Activated CD4-positive, alpha-beta T cell treated with anti-CD3 and anti-CD28 coated beads, Interleukin-2, amount 10 ng/mL, durations not matched to agents 7 days and 5 days (primary cell): Measurements from ENCODE around the gene C17orf75. TPM values are rescaled to one million over a fixed set of nuclear protein-coding genes. Genes with fewer than 3 reads are reported as not detected.
"Not testable (repeated sequence)": the region's sequence is repeated elsewhere in the genome, so short reads cannot be mapped to it uniquely, and the experiment has no call there.

ENCODE experiments used
- CTCF ChIA-PET: fragments of 350-600 bp; sonication (Branson Sonifier 250); formaldehyde crosslinking; loops from one replicate; lab custom pipeline; 2021; ENCODE audit warnings: antibody characterized with exemption; lab: Charles Lee
- POLR2A ChIA-PET: fragments of 350-600 bp; sonication (Branson Sonifier 250); formaldehyde crosslinking; loops from one replicate; lab custom pipeline; 2021; ENCODE audit warnings: antibody characterized with exemption; lab: Charles Lee
- DNase-seq: peaks from one replicate; pipeline ENCODE4 v3.0.0-alpha.2; 2020
- H3K27ac Mint-ChIP-seq: one replicate; pipeline ENCODE4 v1.8.0; 2021; ENCODE audit warnings: mild to moderate bottlenecking, moderate library complexity, mixed read lengths
- H3K27me3 Mint-ChIP-seq: one replicate; pipeline ENCODE4 v1.8.0; 2021; ENCODE audit warnings: mixed read lengths
- H3K36me3 Mint-ChIP-seq: one replicate; pipeline ENCODE4 v1.8.0; 2021; ENCODE audit warnings: low read depth, mixed read lengths
- H3K4me1 Mint-ChIP-seq: one replicate; pipeline ENCODE4 v1.8.0; 2021; ENCODE audit warnings: mixed read lengths
- H3K4me3 Mint-ChIP-seq: one replicate; pipeline ENCODE4 v1.8.0; 2021; ENCODE audit warnings: mild to moderate bottlenecking, moderate library complexity, mixed read lengths
- H3K9me3 Mint-ChIP-seq: one replicate; pipeline ENCODE4 v1.8.0; 2021; ENCODE audit warnings: mixed read lengths
- total RNA-seq, 2 experiments: library from RNA; stranded (reverse); gene quantifications; one replicate each; pipeline ENCODE4 v1.2.3, GENCODE V29; 2021

The C17orf75 gene
- total RNA-seq, 2 experiments from 2014 or later, result 25.8 to 27.7 TPM

DNA sequence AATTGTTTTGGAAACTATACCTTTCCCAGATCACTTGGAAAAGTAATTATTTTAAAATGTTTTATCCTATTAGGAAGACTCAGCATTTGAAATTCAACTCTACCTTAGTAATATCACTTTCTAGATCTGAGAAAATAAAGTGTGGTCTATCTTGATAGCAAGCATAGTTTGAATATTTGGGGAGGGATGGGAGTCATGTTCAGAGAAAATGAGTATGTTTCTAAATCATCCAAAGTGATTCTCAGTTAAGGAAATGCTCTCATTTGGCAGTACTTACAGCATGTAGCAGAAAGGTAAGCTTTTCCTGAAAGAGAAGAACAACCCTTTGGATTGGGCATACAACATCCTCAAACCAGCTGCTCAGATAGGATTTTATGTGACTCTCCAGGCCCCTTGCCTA, 6.9 kb downstream of the C17orf75 start:
- CTCF ChIA-PET, result interaction anchor here (1.2 kb wide), 2 partner anchors 12 to 15 kb away, joined by 3 read pairs; no protein-coding TSS in a partner anchor

GRCh38 chr17:32333187-32333586, 8.8 kb downstream of the C17orf75 start:
- ChIA-PET POLR2A (no interaction called here), CTCF (interaction anchor here (1.8 kb wide), 1 partner anchor 9 kb away, joined by 3 read pairs; no protein-coding TSS in a partner anchor)
- H3K36me3 Mint-ChIP-seq, result peaks cover 50% of the 10 kb centered on the region
- H3K27me3 Mint-ChIP-seq, result no peaks in the 10 kb centered on the region
- peaks cover 2% of the 10 kb centered on the region for H3K9me3 Mint-ChIP-seq
- H3K4me1 Mint-ChIP-seq, result peaks cover 49% of the 10 kb centered on the region
- no peak for DNase-seq
- H3K4me3 Mint-ChIP-seq, result no peak overlapping the region
- H3K27ac Mint-ChIP-seq, result peak overlapping the region; percentile 46

More for the DNA sequence above, 6.9 kb downstream of the C17orf75 start:
- Mint-ChIP-seq H3K27me3 (no peaks in the 10 kb centered on the region), H3K9me3 (peaks cover 2% of the 10 kb centered on the region), H3K27ac (no peak overlapping the region), H3K4me1 (peaks cover 42% of the 10 kb centered on the region), H3K4me3 (no peak overlapping the region), H3K36me3 (peaks cover 61% of the 10 kb centered on the region)
- DNase-seq, result no peak
- POLR2A ChIA-PET, result no interaction called here

- Mint-ChIP-seq H3K4me1 (peaks cover 58% of the 10 kb centered on the region), H3K36me3 (peaks cover 43% of the 10 kb centered on the region), H3K9me3 (peaks cover 2% of the 10 kb centered on the region), H3K27ac (peak overlapping the region; percentile 81), H3K4me3 (peak overlapping the region; percentile 40), H3K27me3 (no peaks in the 10 kb centered on the region)
- DNase-seq, result no peak
- ChIA-PET CTCF (interaction anchor here (1.0 to 1.6 kb wide), 4 partner anchors 9 to 79 kb away, joined by 3 to 7 read pairs (median 4); partner anchors contain the start of gene C17orf75), POLR2A (interaction anchor here (1.4 kb wide), 1 partner anchor 9 kb away, joined by 4 read pairs; no protein-coding TSS in a partner anchor)
These were observed 10.5 kb downstream of the C17orf75 start for GRCh38 chr17:32331243-32332040.

GRCh38 chr17:32330147-32330546, 11.8 kb downstream of the C17orf75 start:
- POLR2A ChIA-PET, result interaction anchor here (0.5 kb wide), 1 partner anchor 1494 kb away, joined by 3 read pairs; no protein-coding TSS in a partner anchor
- peaks cover 55% of the 10 kb centered on the region for H3K4me1 Mint-ChIP-seq
- peak overlapping the region; percentile 81 for H3K27ac Mint-ChIP-seq

DNA sequence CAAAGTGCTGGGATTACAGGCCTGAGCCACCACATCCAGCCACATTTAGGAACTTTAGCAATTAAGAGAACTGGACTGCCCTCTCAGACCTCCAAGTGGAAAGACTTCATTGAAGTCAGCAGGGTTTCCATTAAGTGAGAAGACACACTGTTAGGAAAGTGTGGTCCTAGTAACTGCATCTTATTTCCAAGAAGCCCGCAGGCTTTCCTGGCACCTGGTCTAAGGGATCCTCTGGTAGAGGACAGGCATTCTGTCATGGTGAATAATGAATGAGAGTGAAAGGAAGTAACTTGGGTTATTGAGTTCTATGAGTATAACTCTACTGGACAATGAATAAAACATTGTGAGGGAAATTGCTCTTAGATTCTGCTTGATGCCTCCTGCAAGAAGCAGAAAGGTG, 14.1 kb downstream of the C17orf75 start:
- CTCF ChIA-PET, result interaction anchor here (1.4 to 1.7 kb wide), 3 partner anchors 13 to 82 kb away, joined by 5 to 10 read pairs (median 9); partner anchors contain the start of gene C17orf75
- H3K36me3 Mint-ChIP-seq, result peaks cover 16% of the 10 kb centered on the region

More at GRCh38 chr17:32330147-32330546, 11.8 kb downstream of the C17orf75 start:
- CTCF ChIA-PET, result interaction anchor here (1.0 to 1.8 kb wide), 3 partner anchors 11 to 77 kb away, joined by 4 to 7 read pairs (median 4); no protein-coding TSS in a partner anchor
- H3K36me3 Mint-ChIP-seq, result peaks cover 35% of the 10 kb centered on the region
- no peak overlapping the region for H3K4me3 Mint-ChIP-seq
- no peaks in the 10 kb centered on the region for H3K27me3 Mint-ChIP-seq
- H3K9me3 Mint-ChIP-seq, result peaks cover 2% of the 10 kb centered on the region
- no peak for DNase-seq

GRCh38 chr17:32323811-32324491, 18.0 kb downstream of the C17orf75 start:
- no peaks in the 10 kb centered on the region for H3K9me3 Mint-ChIP-seq
- ChIA-PET CTCF (interaction anchor here (0.6 to 1.2 kb wide), 6 partner anchors 9 to 71 kb away, joined by 3 read pairs; no protein-coding TSS in a partner anchor), POLR2A (interaction anchor here (0.5 kb wide), 1 partner anchor 402 kb away, joined by 5 read pairs; no protein-coding TSS in a partner anchor)
- peaks cover 47% of the 10 kb centered on the region for H3K4me1 Mint-ChIP-seq
- H3K27me3 Mint-ChIP-seq, result no peaks in the 10 kb centered on the region
- DNase-seq, result peak; percentile 61
- H3K36me3 Mint-ChIP-seq, result peaks cover 2% of the 10 kb centered on the region
- H3K4me3 Mint-ChIP-seq, result peak overlapping the region; percentile 30
- H3K27ac Mint-ChIP-seq, result peak overlapping the region; percentile 87

More for the DNA sequence above, 14.1 kb downstream of the C17orf75 start:
- H3K4me3 Mint-ChIP-seq, result no peak overlapping the region
- no peak for DNase-seq
- H3K27me3 Mint-ChIP-seq, result no peaks in the 10 kb centered on the region
- H3K9me3 Mint-ChIP-seq, result peaks cover 2% of the 10 kb centered on the region
- POLR2A ChIA-PET, result no interaction called here
- H3K27ac Mint-ChIP-seq, result peak overlapping the region; percentile 19
- H3K4me1 Mint-ChIP-seq, result peaks cover 64% of the 10 kb centered on the region

DNA sequence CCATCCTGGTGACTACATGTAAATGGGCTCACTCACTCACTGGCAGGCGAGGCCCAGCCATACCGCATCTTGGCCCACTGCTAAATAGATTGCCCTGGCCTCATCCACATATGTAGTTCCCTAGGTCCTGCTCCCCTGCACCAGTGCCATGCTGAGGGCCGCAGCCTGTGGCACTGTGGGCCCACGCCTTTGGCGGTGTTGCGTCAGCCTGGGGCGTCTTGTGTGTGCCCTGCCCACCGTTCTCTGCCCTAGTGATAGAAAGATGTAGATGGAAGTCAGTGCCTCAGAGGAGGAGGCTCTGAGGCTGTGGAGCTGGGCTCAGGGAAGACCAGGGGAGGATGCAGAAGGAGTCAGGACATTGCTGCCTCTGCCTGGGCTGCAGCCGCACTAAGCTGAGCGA, 18.9 kb downstream of the C17orf75 start:
- no peak overlapping the region for H3K4me3 Mint-ChIP-seq
- H3K36me3 Mint-ChIP-seq, result peaks cover 2% of the 10 kb centered on the region
- no peaks in the 10 kb centered on the region for H3K27me3 Mint-ChIP-seq
- ChIA-PET CTCF (interaction anchor here (0.6 to 1.2 kb wide), 2 partner anchors 12 to 28 kb away, joined by 3 read pairs; no protein-coding TSS in a partner anchor), POLR2A (no interaction called here)
- H3K4me1 Mint-ChIP-seq, result peaks cover 46% of the 10 kb centered on the region
- peak overlapping the region; percentile 87 for H3K27ac Mint-ChIP-seq
- no peaks in the 10 kb centered on the region for H3K9me3 Mint-ChIP-seq
- no peak for DNase-seq

- Mint-ChIP-seq H3K9me3 (no peaks in the 10 kb centered on the region), H3K4me1 (peaks cover 41% of the 10 kb centered on the region), H3K36me3 (no peaks in the 10 kb centered on the region), H3K27ac (no peak overlapping the region), H3K4me3 (no peak overlapping the region), H3K27me3 (peaks cover 8% of the 10 kb centered on the region)
- ChIA-PET CTCF (interaction anchor here (0.6 to 1.5 kb wide), 5 partner anchors 8 to 182 kb away, joined by 3 read pairs; no protein-coding TSS in a partner anchor), POLR2A (no interaction called here)
- no peak for DNase-seq
These were observed 21.1 kb downstream of the C17orf75 start for GRCh38 chr17:32320847-32321246.

DNA sequence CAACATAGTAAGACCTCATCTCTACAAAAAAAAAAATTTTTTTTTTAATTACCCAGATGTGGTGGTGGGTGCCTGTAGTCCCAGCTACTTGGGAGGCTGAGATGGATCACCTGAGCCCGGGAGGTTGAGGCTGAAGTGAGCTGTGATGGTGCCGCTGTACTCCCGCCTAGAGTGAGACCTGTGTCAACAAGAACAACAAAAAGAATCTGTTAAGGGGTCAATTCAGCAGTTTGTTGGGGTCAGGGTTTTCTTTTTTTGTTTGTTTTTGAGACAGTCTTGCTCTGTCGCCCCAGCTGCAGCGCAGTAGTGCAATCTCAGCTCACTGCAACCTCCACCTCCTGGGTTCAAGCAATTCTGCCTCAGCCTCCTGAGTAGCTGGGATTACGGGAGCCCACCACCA, 21.9 kb downstream of the C17orf75 start:
- Mint-ChIP-seq H3K4me1 (peaks cover 41% of the 10 kb centered on the region), H3K27me3 (peaks cover 13% of the 10 kb centered on the region)
- H3K9me3 Mint-ChIP-seq, H3K36me3 Mint-ChIP-seq, POLR2A ChIA-PET, H3K4me3 Mint-ChIP-seq, H3K27ac Mint-ChIP-seq, DNase-seq: not testable (repeated sequence)
- CTCF ChIA-PET, result interaction anchor here (0.5 to 1.5 kb wide), 9 partner anchors 9 to 181 kb away, joined by 3 to 5 read pairs (median 3); no protein-coding TSS in a partner anchor

GRCh38 chr17:32319548-32319905, 22.4 kb downstream of the C17orf75 start:
- H3K36me3 Mint-ChIP-seq, result no peaks in the 10 kb centered on the region
- peak; percentile 81 for DNase-seq
- ChIA-PET POLR2A (no interaction called here), CTCF (interaction anchor here (0.5 to 1.5 kb wide), 8 partner anchors 9 to 181 kb away, joined by 3 to 5 read pairs (median 3); no protein-coding TSS in a partner anchor)
- H3K4me1 Mint-ChIP-seq, result peaks cover 38% of the 10 kb centered on the region
- peak overlapping the region; percentile 67 for H3K4me3 Mint-ChIP-seq
- H3K9me3 Mint-ChIP-seq, result no peaks in the 10 kb centered on the region
- H3K27ac Mint-ChIP-seq, result no peak overlapping the region
- H3K27me3 Mint-ChIP-seq, result peaks cover 18% of the 10 kb centered on the region

DNA sequence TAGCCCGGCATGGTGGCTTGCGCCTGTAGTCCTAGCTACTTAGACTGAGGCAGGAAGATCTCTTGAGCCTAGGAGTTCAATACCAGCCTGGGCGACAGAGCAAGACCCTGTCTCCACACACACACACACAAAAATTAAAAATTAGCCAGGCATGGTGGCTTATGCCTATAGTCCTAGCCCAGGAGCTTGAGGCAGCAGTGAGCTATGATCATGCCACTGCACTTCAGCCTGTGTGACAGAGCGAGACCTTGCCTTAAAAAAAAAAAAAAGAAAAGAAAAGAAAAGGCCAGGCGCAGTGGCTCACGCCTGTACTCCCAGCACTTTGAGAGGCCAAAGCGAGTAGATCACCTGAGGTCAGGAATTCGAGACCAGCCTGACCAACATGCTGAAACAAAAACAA, 23.9 kb downstream of the C17orf75 start:
- ChIA-PET CTCF (interaction anchor here (0.8 to 0.9 kb wide), 3 partner anchors 11 to 65 kb away, joined by 3 to 4 read pairs (median 3); no protein-coding TSS in a partner anchor), POLR2A (no interaction called here)
- H3K4me3 Mint-ChIP-seq, result no peak overlapping the region

DNA sequence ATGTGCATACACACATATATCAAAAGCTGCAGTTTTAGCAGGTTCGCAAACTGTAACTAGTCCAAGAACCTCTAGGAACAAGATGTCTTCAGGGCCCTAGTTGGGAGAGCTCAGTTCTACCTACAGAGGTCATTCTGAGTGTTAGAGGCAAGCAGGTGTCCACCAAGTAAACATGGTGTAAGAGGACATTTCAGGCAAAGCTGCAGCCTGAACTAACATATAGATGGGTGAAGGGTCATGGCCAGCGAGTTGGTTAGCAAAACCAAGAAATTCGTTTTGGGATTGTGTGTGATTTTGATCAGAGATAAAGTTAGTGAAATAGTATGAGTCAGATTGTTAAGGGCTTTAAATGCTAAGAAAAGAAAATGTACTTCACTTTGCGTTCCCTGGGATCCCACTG, 24.6 kb downstream of the C17orf75 start:
- H3K4me3 Mint-ChIP-seq, result no peak overlapping the region
- peaks cover 21% of the 10 kb centered on the region for H3K4me1 Mint-ChIP-seq
- H3K9me3 Mint-ChIP-seq, result no peaks in the 10 kb centered on the region
- no peak for DNase-seq
- ChIA-PET POLR2A (no interaction called here), CTCF (interaction anchor here (0.9 to 1.9 kb wide), 2 partner anchors 64 to 420 kb away, joined by 4 to 6 read pairs; no protein-coding TSS in a partner anchor)
- H3K27me3 Mint-ChIP-seq, result peaks cover 18% of the 10 kb centered on the region
- no peaks in the 10 kb centered on the region for H3K36me3 Mint-ChIP-seq
- H3K27ac Mint-ChIP-seq, result no peak overlapping the region

More for the DNA sequence above, 23.9 kb downstream of the C17orf75 start:
- Mint-ChIP-seq H3K9me3 (no peaks in the 10 kb centered on the region), H3K36me3 (no peaks in the 10 kb centered on the region), H3K4me1 (peaks cover 26% of the 10 kb centered on the region), H3K27me3 (peaks cover 18% of the 10 kb centered on the region), H3K27ac (no peak overlapping the region)
- no peak for DNase-seq
